Measurements from ENCODE around the gene PSENEN.
A peak's percentile ranks its signal among the peaks of the same experiment; 100 is the strongest.
"Not testable (repeated sequence)": the region's sequence is repeated elsewhere in the genome, so short reads cannot be mapped to it uniquely, and the experiment has no call there.

Gene PSENEN

DNA sequence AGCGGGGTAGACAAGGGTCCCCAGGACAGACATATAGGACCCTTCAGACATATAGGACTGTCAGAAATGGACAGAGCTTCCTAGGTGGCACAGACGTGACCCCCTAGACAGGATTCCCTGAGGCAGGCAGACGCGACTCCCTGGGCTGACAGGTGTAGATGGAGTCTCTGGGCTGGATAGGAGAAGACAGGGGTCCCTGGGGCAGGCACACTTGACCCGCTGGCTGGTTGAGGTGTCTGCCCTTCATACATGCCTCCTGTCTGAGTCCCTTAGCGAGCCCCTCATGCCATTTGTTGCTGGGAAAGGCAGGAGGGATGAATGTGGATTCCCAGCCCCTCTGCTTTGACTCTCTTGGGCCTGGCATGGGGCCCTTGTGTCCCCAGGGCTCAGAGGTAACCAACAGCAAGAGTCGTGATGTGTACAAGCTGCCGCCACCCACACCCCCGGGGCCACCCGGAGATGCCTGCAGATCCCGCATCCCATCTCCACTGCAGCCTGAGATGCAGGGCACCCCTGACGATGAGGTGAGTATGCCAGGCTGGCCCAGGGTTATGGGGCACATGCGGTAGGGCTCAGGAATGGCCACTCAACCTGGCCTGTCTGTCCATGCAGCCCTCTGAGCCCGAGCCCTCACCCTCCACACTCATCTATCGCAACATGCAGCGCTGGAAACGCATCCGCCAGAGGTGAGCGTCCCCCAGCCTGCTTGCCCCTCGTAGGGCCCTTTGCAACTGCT lies 8.4 kb downstream of the PSENEN start:
- DNase-seq = no peak

DNA sequence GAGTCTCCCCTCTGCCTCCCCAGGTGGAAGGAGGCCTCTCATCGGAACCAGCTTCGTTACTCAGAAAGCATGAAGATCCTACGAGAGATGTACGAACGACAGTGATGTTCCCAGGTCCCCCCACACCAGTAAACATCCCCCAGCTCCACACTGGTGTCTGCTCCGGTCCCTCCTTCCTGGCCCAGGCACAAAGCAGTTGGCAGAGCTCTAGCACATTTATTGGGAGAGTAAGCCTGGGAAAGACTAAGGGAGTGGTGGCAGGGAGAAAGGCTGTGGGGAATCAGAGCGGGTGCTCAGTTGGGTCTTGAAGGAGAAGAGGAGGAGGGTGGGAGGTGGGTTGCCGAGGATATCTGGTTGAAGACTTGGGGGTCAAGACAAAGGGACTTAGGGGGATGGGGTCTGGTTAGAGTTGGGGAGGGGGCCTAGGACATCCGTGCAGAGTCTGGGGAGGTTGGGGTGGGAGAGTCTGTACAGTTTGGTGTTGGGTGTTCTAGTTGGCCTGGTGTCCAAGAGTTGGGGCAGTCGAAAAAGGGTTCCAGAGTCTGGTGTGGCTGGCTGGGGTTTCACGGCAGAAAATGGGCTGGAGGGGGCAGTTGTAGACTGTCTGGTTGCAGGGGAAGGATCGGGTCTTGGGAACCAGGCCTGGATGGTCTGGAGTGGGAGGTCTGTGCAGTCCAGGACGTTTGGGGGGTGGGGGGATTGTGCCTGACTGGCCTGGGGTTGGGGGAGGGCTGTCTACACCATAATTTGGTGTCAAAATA lies 9.1 kb downstream of the PSENEN start:
- no peak for DNase-seq

DNA sequence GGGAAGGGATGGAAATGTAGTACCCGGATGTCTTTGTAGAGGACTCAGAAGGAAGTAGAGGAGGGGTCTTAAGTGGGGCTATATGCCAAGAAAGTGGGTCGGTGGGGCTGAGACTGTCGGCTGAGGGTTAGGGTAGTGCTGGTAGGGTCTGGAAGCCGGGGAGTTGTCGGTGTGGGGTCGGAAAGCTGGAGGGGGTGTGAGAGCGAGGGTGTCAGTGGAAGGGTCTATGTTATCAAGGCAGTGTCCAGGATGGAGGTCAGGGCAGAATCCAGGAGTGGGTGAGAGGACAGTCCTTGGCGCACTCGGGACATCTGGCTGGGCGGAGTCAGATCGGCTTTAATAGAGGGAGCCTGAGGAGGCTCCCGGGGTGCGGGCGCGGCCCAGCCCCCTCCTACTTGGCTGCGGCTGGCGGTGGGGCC lies 9.7 kb downstream of the PSENEN start:
- DNase-seq = no peak

DNA sequence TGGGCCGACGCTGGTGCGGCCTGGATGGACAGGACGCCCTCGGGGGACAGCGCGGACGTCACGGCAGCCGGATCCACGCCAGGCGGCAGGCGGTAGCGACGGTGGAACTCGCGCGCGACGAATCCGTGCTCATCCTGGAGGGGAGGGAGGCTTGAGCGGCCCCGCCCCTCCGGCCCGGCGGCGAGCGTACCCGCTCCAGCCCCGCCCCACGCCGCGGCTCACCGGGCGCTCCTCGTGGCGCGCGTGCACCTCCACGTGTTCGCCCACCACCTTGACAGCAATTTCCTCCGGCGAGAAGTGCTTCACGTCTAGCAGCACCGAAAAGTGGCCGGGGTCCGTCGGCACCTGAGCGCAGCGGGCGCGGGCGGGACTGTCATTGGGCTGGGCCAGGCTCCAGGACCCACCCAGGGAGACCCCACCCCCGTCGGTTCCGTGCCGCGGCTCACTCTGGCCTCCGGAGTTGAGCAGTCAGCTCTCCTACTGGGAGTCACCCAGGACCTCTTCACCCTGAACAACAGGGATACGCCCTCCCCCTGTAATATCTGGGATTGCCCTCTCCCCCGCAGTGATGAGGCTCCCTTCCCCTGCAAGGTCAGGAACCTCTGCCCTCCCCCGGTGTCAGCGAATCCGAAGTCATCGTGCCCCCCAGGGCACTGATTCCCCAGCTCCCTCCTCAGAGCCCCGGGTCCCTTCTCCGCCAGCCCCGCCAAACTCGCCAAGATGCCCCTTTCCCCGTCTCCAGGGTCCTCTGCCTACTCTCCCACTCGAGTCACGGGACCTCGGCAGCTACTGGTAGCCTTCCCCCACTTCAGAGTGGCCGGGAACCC lies 10.3 kb downstream of the PSENEN start:
- peak; percentile 54 for DNase-seq

DNA sequence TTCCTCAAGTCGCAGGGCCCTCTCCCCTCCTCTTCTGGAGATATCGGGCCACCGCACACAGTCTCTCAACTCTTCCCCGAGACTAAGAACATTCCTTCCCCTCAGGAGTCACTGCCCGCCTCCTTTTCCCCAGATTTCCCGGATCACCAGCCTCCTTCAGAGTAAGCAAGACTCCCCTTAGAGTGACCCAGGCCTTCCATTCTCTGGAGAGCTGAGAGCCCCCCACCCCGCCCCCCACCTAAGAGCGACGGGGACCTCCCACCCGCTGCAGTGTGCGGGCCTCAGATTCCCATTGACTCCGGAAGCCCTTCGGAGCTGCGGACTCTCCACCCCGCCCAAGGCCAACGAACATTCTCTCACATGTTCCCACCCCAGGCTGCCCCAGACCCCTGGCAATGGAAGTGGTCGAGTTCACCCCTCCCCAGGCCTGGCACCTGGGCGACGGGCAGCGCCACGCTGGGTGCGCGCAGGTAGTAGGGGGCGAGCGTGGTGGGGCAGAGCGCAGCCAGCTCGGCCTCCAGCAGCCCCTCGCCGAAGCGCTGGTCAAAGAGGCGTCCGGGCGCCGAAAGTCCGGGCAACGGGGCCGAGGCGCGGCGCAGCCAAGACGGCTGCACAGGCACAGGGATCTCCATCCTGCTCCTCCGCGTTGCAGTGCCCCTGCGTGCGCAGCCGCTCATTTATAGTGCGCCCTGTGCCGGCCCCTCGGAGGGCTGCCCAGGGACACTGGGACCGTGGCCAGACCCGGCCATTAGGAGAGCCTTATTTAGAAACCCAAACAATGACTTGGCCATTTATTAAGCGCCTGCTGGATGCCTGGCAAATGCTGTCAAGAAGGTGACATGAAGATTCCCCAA lies 11.2 kb downstream of the PSENEN start, which contains the start of gene HSPB6:
TSS of gene HSPB6 (minus strand) at position 653 of the 854 bp plus-strand sequence. CDS start at position 632, 21 bp downstream.
- no peak for DNase-seq

DNA sequence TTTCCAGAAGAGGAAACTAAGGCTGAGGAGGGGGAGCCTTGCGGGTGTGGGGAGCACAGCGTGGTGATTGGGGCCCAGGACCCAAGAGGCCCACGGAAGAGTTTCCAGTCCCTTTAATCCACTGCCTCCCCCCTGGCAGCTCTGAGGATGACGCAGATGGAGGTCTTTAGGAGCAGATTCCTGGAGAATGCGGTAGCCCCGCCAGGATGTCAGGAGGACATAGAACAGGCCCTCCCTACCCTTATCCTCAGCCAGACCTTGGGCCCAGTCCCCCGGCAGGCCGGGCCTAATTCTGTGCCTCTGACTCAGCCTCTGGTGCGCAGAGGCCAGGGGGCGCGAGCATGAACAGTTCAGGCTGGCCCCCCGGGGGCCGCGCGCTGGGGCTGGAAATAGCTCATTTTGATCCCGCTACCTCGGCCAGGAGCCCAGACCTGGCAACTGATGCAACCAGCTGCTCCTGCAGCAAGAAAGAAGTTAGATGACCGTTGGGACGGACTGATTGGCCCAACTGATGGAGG lies 11.8 kb downstream of the PSENEN start:
- no peak for DNase-seq

DNA sequence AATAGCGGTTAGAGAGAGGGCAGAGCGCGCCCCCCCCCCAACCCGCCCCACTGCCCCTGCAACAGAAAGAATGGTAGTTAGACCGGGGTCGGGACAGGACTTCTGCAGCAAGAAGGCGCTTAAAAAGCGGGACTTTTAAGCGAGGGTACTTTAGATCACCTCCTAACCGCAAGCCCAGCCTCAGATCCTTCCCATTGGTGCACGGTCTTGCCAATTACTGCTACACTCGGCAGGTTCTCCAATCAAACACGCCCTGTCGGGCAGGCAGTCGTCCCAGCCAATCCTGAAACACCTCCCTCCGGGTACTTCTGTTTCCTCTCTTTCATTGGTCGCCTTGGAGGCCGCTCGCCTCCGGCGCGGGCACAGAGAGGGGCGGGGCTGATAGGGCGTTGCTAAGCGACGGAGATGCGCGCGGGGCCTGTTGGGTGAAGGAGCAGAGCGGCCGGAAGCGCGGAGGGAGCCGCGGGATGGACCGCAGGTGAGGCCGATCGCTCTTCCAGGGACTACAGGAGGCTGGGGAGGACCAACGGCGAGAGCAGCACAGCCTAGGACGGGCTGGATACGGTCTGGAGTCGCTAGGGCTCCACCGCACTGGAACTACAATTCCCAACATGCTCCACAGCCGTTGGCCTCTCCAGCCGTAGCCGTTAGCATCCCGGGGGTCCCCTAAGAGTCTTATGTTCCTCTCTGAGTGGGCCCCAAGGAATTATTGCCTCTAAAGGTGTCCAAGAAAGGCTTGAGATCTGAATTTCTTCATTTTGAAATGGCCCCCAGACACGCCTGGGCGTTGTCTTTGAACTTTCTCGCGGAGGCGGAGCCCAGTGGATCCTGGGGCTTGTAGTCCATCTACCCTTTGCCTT lies 12.5 kb downstream of the PSENEN start, which contains the start of gene PROSER3:
TSS of gene PROSER3 (plus strand) at position 428 of the 860 bp plus-strand sequence. CDS start at position 468, 40 bp downstream.
- DNase-seq = peak; percentile 97

DNA sequence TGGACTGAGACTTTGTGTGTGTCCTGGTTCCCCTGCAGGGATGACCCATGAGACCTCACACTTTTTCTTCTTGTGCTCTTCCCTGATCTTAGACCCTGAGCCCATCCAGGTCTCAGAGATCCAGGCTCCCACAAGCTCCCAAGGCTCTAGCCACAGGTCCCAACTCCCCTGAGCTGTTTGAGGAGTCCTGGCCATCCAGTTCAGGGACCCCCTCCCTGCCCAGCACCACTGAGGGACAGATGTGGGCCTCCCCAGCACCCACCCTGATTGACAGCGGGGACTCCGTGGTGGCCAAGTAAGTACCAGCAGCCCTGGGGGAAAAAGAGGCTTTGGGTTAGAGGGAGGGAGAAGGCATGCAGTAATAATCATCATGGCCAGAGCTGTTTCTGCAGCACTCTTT lies 14.2 kb downstream of the PSENEN start:
- DNase-seq = no peak

DNA sequence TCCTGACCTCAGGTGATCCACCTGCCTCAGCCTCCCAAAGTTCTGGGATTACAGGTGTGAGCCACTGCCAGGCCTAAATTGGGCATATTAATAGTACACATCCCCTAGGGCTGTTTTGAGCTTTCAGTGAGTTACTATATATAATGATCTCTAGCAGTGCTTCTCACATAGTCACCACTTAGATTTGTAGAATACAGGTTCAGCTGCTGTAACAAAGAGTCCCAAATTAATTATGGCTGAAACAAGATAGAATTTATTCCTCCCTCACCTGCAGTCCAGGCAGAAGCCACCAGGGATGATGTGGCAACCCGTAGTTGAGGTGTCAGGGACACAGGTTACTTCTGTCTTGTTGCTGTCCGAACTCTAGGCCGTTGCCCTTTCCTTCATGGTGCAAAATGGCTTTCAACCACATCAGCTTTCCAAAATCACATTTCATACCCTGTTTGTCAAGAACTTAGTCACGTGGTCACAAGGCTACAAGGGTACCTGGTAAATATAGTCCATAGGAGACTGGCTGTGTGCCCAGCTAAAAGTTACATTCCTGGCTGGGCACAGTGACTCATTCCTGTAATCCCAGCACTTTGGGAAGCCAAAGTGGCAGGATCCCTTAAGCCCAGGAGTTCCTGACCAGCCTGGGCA lies 15.4 kb downstream of the PSENEN start:
- DNase-seq = no peak

DNA sequence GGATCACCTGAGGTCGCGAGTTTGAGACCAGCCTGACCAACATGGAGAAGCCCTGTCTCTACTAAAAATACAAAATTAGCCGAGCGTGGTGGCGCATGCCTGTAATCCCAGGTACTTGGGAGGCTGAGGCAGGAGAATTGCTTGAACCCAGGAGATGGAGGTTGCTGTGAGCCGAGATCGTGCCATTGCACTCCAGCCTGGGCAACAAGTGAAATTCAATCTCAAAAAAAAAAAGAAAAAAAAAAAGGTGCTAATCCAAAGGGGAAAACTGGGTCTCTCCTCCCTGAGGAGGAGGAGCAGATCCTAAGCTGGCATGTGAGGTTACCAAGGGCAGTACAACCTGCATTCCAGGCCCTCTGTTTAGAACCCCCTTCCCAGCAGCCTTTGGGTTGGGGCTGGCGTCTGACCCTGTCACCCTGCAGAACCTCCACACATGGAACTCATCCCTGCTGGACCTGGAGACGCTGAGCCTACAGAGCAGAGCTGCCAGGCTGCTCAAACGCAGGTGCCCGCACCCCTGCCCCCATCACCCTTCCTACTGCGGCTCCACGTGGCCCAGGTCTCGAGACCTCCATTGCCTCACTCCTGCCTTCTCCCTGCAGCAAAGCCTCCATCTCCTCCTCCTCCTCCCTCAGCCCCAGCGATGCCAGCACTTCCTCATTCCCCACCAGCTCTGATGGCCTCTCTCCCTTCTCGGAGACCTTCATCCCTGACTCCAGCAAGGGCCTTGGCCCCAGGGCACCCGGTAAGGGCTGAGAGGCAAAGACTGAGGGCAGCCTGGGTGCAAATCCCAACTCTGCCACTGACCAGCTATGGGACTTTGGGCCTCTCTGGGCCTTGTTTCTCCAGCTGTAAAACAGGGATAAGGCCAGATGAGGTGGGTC lies 19.2 kb downstream of the PSENEN start:
- DNase-seq = no peak

DNA sequence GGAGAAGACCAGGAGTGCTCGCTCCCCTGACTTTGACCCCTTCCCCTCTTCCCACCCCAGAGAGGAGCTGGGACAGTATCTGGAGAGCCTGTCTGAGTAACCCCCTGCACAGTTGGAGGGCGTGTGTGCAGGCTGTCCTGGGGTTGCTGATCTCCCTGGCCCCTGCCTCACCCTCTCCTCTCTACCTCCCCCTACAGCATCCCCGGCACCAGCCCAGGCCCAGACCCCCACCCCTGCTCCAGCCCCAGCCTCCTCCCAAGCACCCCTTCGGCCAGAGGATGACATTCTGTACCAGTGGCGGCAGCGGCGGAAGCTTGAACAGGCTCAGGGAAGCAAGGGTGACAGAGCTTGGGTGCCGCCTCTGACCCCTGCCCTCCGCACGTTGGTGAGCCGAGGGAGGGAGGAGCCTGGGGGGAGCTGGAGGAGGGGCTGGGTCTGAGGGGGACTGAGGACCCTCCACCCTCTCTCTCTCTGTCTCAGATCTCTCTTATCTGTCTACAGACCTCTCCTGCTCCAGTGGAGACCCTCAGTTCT lies 21.2 kb downstream of the PSENEN start:
- no peak for DNase-seq

DNA sequence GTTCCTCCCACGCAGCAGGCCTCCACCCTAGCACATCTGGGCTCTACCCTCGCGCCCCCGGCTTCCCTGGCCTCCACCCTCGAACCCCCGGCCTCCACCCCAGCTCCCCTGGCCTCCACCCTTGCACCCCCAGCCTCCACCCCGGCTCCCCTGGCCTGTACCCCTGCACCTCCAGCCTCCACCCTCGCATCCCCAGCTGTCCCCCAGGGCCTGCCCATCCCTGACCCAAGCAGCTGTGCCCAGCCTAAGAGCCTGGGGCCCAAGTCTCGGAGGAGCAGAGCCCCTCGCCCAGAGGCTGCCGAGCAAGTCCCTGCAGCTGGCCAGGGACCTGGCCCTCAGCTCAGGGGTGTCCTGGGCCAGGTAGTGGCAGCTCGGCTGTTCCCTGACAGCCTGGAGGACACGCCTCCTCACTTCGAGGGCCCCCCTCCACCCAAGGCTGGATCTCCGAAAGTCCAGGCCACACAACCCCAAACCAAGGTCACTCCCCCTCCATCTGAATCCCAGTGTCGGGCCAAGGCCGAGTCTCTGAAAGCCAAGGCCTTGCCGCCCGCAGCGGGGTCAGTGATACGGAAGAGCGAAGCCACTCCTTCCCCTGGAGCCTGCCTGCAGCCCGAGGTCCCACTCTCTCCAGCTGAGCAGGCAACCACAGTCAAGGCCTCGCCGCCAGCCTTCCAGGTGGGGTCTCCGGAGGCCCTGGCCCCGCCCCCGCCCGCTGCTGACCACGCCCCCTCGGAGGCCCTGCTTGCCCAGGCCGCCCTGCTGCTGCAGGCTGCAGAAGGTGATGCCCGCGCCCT lies 22.0 kb downstream of the PSENEN start:
- no peak for DNase-seq

DNA sequence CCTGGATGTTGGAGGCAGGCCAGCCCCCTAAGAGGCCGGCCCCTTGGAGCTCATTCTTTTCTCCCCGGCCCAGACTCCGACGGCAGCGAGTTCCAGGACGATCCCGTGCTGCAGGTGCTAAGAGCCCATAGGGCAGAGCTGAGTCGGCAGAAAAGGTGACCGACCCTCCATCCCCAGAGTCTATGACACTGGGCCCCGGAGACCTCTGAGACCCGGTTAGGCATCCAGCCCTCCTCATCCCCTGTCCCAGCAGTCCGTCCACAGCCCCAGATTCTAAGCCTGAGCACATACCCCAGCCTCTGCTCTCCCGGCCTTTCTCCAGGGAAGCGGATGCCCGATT lies 22.6 kb downstream of the PSENEN start:
- no peak for DNase-seq

DNA sequence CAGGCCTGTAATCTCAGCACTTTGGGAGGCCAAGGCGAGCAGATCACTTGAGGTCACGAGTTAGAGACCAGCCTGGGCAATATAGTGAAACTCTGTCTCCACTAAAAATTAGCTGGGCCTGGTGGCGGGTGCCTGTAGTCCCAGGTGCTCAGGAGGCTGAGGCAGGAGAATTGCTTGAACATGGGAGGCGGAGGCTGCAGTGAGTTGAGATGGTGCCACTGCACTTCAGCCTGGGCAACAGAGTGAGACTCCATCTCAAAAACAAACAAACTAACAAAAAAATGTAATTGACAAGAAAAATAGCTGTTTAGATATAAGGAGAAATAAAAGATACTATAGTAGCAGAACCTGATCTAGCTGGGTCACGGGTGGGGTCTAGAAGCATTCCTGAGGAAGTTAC lies 26.9 kb downstream of the PSENEN start:
- not testable (repeated sequence) for DNase-seq

DNA sequence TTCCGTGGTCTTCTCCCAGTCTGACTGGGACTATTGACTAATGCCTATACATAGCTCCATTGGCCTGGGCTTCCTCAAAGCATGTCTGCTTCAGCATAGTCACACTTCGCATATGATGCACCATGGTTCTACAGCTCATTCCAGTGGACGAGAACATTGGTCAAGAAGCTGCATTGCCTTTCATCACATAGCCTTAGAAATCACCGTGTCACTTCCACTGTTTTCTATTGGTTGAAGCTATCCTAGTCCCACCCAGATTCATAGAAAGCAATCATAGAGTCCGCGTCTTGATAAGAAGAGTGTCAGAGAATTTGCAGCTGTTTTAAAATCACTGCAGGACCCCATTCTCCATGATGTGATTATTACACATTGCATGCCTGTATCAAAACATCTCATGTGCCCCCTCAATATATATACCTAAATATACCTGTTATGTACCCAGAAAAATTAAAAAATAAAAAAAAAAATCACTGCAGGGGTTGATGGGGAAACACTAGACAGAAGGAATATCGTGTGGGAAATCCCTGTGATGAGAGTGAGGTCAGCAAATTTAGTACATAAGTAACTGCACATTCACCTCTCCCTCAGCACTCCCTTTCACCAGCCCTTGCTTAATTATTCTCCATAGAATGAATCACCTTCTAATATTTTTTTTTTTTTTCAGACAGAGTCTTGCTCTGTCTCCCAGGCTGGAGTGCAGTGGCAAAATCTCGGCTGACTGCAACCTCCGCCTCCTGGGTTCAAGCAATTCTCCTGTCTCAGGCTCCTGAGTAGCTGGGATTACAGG lies 27.8 kb downstream of the PSENEN start:
- DNase-seq = no peak

DNA sequence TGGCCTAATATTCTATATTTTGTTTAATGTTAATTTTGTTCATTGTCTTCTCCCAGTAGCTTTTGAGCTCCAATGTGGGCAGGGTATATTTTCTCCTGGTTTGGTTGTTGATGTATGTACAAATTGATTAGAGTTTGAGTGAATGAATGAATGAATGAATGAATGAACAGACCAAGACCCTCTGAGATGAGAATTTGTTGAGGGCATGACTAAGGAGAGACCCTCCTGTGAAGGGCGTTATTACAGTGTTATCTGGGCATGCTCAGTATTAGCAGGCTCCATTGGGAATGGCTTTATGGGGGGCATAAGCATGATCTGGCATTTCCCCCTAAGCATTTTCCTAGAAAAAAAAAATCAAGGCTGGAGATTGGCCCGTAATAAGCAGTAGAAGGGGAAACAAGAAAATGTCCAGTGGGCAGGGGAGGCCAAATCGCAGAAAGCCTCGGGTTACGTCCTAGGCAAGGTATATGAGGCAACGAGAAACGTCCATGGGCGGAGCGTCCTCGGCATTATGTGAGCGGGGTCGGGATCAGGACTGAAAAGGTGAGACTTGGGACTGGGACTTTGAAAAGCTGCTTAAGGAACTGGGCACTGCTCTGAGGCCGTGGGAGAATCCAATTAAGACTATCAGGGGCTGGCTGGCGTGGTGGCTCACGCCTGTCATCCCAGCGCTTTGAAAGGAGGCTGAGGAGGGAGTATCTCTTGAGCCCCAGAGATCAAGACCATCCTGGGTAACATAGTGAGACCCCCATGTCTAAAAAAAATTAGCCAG lies 29.0 kb downstream of the PSENEN start:
- no peak for DNase-seq

DNA sequence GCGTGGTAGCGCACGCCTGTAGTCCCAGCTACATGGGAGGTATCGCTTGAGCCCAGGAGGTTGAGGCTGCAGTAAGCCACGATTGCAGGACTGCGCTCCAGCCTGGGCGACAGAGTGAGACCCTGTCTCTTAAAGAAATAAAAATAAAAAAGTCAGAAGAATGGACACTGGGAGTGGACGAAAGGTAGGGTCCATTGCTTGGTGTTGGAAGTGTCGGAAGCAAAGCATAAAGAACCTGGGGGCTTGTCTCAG lies 29.5 kb downstream of the PSENEN start:
- DNase-seq = no peak
